Uterus (tissue), 4 donors: Measurements from ENCODE around the gene PRSS27. TPM values are rescaled to one million over a fixed set of nuclear protein-coding genes. Genes with fewer than 3 reads are reported as not detected.

ENCODE experiments used
- DNase-seq, 2 donors: peaks; one replicate each; pipeline ENCODE4 v3.0.0-alpha.2; 2019 to 2020
- H3K27ac ChIP-seq, 2 donors: fragments of 200-600 bp; sonication (generic); 1 replicate in 1 of 2; 2 replicates in 1 of 2; pipeline ENCODE4 v1.5.1; 2016 to 2018
- H3K27me3 ChIP-seq, 2 donors: fragments of 200-600 bp; sonication (generic); one replicate each; pipeline ENCODE4 v1.5.1; 2018 to 2019; ENCODE audit warnings: control low read depth in 1 of 2
- H3K36me3 ChIP-seq, 2 donors: fragments of 200-600 bp; sonication (generic); one replicate each; pipeline ENCODE4 v1.5.1; 2019; ENCODE audit warnings: control low read depth in 1 of 2
- H3K4me1 ChIP-seq, 2 donors: fragments of 200-600 bp; sonication (generic); one replicate each; pipeline ENCODE4 v1.5.1; 2018 to 2019; ENCODE audit warnings: control low read depth in 1 of 2
- H3K4me3 ChIP-seq, 2 donors: fragments of 200-600 bp; sonication (generic); 1 replicate in 1 of 2; 2 replicates in 1 of 2; pipeline ENCODE4 v1.5.1; 2018 to 2019; ENCODE audit warnings: mild to moderate bottlenecking in 1 of 2
- H3K9me3 ChIP-seq, 2 donors: fragments of 200-600 bp; sonication (generic); one replicate each; pipeline ENCODE4 v1.5.1; 2019; ENCODE audit warnings: control low read depth in 1 of 2
- CTCF ChIP-seq, 4 experiments: fragments of 200-600 bp in 2 of 4; fragments of 450-650 bp in 2 of 4; sonication (generic) in 2 of 4; IDR thresholded peaks; one replicate each; pipeline ENCODE4 v1.5.1; 2016 to 2019; ENCODE audit warnings: antibody characterized with exemption in 4 of 4, mild to moderate bottlenecking in 2 of 4, moderate library complexity in 1 of 4
- POLR2A ChIP-seq, 2 donors: fragments of 450-650 bp; IDR thresholded peaks; one replicate each; pipeline ENCODE4 v1.6.1; 2016; ENCODE audit warnings: antibody characterized with exemption in 2 of 2, mild to moderate bottlenecking in 1 of 2, moderate library complexity in 1 of 2
- intact Hi-C: fragments of 100-400 bp; cut with DNase I; formaldehyde crosslinking; loops from one replicate; pipeline ENCODE4 v1.15.1; 2023; ENCODE audit warnings: low total_unique reads
- total RNA-seq, 4 donors: library from RNA; depleted of rRNA in 3 of 4; stranded (reverse); fragments of >200 nt in 3 of 4; gene quantifications; one replicate each; pipeline versions ENCODE4 v1.1.0 to v1.2.4, GENCODE V29; 2014 to 2023
- donor health status: DM: yes; HTN: yes; CAD: no.

Gene PRSS27
- total RNA-seq, 4 donors from 2014 or later, result 0.83 to 1.3 TPM; not detected in 2

- H3K9me3 ChIP-seq, result no peaks in the 10 kb centered on the region
- no peaks in the 10 kb centered on the region for H3K4me1 ChIP-seq
- no peak for TF ChIP-seq CTCF (IDR thresholded peaks at IDR 0.05)
- no peak for TF ChIP-seq POLR2A (IDR thresholded peaks at IDR 0.05)
- intact Hi-C loops, result no loop called here
- DNase-seq, result no peak
- no peaks in the 10 kb centered on the region for H3K36me3 ChIP-seq
- H3K4me3 ChIP-seq, result no peak overlapping the region
- H3K27me3 ChIP-seq, result no peaks in the 10 kb centered on the region
- no peak overlapping the region for H3K27ac ChIP-seq
Observed at GRCh38 chr16:2745961-2746360, 25.9 kb upstream of the PRSS27 start.

GRCh38 chr16:2745116-2745890, 25.3 kb upstream of the PRSS27 start:
- H3K36me3 ChIP-seq, result no peaks in the 10 kb centered on the region
- intact Hi-C loops, result no loop called here
- no peaks in the 10 kb centered on the region for H3K4me1 ChIP-seq
- no peak overlapping the region for H3K4me3 ChIP-seq
- H3K9me3 ChIP-seq, result no peaks in the 10 kb centered on the region
- DNase-seq, result no peak
- no peaks in the 10 kb centered on the region for H3K27me3 ChIP-seq
- no peak for TF ChIP-seq CTCF (IDR thresholded peaks at IDR 0.05)
- TF ChIP-seq POLR2A (IDR thresholded peaks at IDR 0.05), result no peak
- no peak overlapping the region for H3K27ac ChIP-seq

GRCh38 chr16:2744711-2745110, 24.7 kb upstream of the PRSS27 start:
- no peak for TF ChIP-seq CTCF (IDR thresholded peaks at IDR 0.05)
- no peak for TF ChIP-seq POLR2A (IDR thresholded peaks at IDR 0.05)
- H3K27ac ChIP-seq, result no peak overlapping the region
- intact Hi-C loops, result no loop called here
- no peak overlapping the region for H3K4me3 ChIP-seq
- H3K36me3 ChIP-seq, result no peaks in the 10 kb centered on the region
- H3K4me1 ChIP-seq, result no peaks in the 10 kb centered on the region
- DNase-seq, result no peak
- H3K9me3 ChIP-seq, result no peaks in the 10 kb centered on the region
- no peaks in the 10 kb centered on the region for H3K27me3 ChIP-seq

- no peak for DNase-seq
- TF ChIP-seq POLR2A (IDR thresholded peaks at IDR 0.05) (no peak), CTCF (IDR thresholded peaks at IDR 0.05) (no peak)
- intact Hi-C loops, result no loop called here
- Histone ChIP-seq H3K27ac (no peak overlapping the region), H3K36me3 (no peaks in the 10 kb centered on the region), H3K27me3 (no peaks in the 10 kb centered on the region), H3K4me1 (no peaks in the 10 kb centered on the region), H3K4me3 (no peak overlapping the region), H3K9me3 (no peaks in the 10 kb centered on the region)
Observed at GRCh38 chr16:2743007-2743810, 23.2 kb upstream of the PRSS27 start.
